HG03064 (cell line): ENCODE measurements around the gene GFOD1.

Experiments
- ATAC-seq: cut with Tn5 transposase; IDR thresholded peaks from one replicate; pipeline ENCODE4 v1.9.1; 2021; ENCODE audit warnings: low read depth; ENCODE audit not compliant: unreplicated experiment

GFOD1 gene

DNA sequence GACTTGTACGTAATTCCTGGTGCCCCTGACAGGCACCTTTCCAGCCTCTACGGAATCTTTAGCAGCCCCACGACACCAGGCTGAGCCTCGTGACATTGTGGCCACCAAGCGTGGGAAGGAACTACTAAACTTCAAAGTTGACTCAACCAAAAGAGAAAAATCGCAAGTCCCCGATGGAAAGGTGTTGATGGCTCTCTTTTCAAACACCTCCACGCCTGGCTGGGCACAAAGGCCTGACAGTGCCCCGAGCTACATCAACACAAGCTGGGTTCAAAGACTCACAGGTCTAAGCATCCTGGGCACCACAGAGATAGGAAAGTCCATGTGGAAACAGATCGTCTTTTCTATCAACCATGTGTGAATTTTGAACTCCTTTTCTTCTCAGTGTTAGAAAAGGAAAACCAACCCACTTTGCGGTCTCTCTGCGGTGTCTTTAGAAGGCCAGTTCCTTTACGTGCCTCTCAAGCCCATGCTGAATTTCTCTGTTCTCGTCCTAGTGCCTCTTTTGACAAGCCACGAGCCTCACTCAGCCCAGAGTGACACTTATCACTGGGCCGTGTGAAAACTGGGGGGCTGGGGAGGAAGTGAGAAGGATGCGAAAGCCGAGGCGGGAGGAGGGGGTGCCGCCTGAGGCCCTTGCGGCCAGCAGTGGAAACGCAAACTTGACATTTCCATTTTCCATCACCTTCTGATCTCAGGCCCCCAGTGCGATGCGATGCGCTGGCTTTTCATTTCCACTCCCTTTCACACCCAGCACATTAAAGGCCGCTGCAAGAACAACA lies 59.4 kb downstream of the GFOD1 start:
- ATAC-seq, result peak; percentile 59

DNA sequence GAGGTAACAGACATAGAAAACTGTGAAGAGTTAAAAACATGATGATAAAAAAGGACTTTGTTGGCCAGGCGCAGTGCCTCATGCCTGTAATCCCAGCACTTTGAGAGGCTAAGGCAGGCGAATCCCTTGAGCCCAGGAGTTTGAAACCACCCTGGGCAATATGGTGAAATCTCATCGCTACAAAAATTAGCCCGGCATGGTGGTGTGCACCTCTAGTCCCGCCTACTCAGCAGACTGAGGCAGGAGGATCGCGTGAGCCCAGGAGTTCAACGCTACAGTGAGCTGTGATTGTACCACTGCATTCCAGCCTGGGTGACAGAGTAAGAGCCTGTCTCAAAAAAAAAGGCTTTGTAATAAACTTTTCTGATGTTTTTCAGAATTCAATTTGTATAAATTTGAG lies 60.1 kb downstream of the GFOD1 start:
- ATAC-seq, result peak; percentile 19

DNA sequence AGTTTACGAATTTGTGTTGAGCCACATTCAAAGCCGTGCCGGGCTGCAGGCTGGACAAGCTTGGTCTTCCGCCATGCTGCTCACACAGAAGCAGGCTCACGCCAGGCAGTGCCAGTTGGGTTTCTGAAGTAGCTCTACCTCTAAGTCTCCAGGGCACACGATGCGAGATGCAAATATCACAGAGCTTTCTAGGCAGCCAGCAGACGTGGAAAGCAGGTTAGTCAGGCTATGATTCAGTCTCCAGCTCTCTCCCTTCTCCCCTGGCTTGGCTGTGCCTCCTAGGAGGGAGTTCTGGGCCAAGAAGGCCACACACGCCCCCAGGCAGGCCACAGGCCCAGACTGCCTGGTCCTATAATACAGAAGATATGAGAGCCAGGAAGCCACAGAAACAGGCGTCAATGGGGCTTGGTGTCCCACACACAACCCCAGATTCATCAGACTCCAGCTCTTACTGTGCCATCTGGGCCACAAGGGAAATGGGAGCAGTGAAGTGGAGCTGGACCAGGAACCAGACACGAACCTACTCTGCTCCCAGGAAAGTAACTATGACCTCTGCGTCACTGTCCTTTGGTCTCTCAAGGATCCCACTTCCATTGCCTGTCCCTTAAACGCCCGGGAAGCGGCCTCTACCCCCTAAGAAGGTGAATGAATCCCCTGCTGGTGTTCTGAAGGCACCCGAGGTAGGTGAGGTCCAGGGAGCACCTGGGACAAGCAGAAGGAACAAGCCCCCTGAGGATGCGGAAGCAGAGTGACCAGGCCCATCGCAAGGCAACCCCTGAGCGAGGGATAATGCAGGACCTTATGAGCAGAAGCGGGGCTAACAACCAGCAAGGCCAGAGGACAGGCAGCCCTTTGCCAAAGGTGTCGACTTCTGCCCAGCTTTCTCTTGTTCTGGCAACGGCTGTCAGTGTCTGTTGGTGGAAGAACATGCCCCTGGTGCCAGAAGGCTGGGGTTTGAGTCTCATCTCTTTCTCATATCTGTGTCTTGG lies 61.2 kb downstream of the GFOD1 start:
- ATAC-seq, result no peak

DNA sequence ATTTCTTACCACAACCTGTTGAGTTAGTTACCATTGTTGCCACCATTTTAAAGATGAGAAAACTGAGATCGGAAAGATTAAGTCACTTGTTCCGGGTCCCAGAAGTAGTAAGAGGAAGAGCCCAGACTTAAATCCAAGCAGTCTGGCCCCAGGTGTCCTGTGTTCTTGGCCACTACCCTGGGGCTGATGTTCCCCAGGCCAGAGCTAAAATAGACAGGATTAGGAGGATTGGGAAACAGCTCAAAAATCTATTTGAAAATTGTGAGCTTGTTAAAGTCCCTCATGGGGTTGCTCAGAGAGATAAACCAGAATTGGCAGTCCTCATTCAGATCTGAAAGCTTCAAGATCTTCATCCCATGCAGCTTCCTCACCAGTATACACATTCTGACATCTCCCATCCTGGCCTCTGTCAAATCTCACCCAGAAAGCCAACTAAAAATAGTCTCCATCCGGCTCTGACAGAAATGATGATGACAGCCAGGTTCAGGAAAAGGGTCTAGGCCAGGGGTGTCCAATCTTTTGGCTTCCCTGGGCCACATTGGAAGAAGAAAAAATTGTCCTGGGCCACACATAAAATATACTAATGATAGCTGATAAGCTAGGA lies 62.0 kb downstream of the GFOD1 start:
- ATAC-seq, result no peak

DNA sequence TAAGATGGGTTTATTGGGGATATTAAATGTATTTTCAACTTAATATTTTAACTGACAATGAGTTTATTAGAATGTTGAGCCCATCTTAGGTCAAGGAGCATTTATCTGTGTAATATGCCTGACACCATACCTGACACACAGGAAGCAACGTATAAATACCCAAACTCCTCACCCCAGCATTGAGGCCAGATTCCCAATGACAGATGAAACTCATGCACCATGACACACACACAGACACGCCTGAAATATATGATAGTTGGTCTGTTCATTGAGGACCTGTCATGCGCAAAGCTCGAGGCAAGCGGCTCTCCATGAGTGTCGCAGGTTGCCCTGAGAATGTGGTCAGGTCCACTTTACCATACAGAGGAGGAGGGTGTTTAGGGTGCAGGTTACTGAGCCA lies 64.1 kb downstream of the GFOD1 start:
- no peak for ATAC-seq

DNA sequence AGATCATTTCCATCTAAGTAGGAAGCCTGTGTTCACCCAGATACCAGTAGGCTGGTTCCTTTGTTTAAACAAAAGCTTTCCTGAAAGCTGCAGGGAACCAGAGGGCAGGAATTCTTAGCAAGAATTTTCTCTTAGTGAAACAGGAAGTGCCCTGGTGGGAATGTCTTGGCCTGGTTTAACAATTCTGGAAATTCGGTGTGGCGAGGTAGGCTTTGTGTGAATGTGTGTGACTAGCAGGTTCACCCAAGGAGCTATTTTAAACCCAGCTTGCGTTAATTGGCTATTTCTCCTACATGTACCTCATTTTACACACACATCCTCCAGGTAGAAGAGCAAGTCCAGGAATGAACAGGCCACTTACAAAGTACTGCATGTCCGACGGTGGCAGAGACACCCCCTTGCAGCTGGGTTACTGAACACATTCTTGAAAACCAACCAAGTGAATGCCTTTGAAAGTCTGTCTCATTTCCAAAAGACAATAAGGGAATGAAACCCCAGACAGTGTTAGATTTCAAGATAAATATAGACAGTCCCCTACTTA lies 64.6 kb downstream of the GFOD1 start:
- no peak for ATAC-seq

DNA sequence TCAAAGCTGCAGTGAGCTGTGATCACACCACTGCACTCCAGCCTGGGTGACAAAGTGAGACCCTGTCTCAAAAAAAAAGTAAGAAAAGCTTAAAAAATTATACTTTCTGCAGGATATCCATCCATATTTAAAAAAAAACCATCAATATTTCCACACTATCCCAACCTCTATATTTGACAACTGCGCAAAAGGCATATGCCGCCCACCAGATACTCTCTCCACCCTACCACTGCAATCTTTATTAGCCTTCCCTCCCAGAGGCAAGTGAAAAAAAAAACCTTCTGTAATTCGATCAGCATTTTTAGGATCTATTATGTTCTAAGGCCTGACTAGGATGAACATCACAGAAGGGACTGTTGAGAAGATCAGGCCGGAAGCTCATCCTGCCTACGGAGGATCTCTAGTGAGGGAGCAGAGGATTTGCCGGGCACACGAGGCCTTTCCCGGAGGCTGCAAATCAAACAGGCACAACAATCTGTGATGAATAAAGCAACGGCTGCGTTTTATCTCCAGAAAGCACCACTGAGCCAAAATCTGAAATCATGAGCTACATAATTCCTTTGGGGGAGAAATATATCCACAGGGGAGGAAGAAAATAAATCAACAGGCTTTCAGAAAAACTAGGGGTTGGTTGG lies 65.9 kb downstream of the GFOD1 start:
- no peak for ATAC-seq

DNA sequence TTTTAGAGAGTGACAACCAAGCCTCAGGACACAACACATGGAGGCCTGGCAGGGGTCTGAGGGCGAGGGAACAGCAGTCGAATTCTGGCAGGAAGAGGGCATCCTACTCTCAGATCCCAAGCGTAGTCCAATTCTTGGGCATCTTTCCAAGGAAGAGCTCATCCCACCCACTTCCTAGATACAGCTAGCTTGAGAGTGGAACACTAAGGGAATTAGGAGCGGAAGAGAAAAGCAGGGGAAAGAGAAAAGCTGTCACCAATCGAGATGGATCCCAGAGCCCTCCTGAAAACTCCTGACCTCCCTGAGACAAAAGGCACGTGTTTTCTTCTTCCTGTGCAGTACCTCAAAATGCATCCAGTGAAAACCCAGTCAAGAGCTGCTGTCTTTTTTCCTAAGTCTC lies 67.1 kb downstream of the GFOD1 start:
- ATAC-seq, result no peak

DNA sequence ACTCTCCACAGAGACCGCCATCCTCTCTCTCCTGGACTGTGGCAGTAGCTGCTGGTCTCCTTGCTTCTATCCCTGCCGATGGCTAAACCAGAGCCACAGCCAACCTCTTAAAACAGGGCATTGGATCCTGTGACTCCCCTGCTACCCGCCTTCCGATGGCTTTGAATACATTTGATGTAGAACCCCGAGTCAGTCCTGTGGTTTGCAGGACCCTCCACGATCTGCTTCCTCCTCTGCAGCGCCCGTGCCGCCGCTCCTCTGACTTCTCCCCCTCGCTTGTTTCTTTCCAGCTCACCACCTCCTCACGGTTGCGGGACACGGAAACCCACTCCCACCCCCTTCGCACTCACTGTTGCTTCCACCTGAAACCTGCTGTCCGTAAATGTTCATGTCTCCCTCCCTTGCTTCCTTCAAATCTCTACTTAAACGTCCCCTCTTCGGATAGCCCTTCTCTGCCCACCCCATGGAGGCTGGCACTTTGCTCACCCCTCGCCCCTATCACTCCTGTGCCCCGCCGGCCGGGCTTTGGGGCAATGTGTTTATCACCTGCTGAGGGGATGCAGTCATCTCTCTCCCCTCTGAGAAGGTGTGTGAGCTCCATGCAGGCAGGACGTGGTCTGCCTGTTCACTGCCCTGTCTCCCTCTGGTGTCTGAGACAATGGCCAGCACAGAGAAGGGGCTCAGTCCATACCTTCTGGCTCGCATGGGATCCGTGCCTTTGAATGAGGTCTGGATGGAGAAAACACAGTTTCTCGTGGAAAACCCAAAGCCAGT lies 67.8 kb downstream of the GFOD1 start:
- ATAC-seq, result no peak

DNA sequence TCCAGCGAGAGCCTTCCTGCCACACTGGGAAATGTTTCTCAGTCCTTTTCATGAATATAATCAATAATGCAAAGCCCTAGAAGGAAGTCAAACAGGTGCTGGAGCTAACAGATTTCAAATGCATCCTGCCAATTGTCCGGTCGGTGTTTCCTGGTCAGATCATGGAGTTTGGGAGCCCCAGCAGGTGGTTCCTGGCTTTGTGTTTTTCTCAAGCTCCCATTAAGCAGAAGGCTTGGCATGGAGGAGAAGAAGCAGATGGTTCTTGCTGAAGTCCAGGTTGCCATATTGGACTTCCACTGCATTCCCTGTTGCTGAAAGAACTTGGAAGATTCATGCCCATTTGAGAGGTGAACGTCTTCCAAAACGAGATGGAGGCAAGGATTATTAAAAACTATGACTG lies 68.6 kb downstream of the GFOD1 start:
- ATAC-seq, result no peak

DNA sequence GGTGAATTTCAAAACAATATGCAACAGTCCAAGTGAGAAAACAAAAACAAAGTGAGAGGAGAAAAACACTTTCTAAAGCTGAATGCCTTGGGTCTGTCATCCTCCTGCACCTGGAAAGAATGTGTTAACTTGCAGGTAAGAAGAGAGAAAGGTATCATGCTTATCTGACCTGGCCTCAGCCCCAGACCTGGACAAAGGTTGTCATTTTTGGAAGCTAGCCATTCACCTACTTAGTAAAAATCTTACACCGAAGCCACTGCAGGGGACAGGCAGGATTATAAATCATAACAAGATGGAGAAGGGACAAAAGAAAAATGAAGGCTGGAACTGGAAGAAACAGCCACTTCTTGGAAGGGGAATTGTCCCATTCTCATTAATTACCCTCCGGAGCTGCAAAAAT lies 69.4 kb downstream of the GFOD1 start:
- no peak for ATAC-seq

DNA sequence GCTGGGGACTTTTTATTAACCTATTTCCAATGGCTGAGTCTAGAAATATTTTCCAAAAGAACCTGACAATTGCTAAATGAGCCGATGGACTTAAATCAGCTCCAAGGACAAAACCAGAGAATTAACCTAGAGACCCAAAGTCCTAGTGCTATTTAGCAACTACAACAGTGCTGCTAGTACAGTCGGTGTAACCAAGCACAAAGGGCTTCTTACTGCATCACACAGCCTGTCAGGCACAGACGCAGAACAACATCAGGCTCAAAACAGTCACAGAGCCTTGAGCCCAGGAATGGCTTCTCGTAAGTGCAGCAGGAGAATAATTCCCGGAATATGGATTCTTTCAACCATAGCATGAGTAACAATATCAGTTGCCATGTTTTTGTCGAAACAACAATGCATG lies 70.0 kb downstream of the GFOD1 start:
- no peak for ATAC-seq

DNA sequence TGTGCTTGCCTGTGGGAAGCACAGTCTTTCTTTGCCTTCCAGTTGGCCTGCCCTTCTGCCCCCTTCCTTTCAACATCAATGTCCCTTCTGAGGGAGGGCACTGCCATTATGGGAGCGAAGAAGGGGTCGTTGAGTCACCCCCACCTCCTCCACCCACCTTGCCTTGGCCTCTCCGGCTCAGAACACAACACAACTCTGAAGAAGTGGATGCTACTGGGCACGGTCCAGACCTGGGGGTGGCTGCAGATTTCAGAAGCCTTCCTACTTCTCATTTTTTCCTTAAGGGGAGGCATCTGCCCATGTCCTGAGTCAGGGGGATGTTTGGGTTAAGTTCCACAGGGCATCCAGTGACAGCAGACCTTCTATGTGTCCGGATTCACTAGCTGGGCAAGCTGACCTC lies 72.1 kb downstream of the GFOD1 start:
- ATAC-seq, result no peak

DNA sequence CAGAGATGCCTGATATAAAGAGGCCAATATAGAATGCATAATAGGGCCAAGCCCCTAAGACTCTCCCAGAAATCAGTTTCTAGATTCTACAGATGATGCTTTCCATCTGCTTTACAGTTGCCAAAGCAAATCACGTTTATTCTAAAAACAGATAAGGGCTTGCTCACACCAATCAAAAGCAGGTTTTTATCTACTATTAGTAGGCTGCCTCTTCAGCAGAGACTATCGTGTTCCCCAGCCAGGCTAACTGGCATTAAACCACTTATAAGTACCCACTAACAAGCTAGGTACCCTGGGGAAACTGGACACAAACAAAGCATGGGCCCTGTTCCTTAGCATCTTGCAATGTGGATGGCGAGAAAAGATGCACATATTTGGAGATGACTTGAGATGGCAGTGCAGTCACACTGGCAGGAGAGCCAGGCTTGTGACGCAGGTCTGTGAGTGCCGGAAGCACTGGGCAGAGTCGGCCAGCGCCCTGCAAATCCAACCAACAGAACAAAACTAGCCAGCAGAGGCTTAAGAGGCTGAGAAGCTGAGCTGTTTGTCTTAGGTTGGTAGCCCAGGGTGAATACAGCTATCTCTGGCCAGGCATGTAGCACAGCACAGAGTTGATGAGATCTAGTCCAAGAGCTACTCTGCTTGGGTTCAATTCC lies 73.4 kb downstream of the GFOD1 start:
- no peak for ATAC-seq

DNA sequence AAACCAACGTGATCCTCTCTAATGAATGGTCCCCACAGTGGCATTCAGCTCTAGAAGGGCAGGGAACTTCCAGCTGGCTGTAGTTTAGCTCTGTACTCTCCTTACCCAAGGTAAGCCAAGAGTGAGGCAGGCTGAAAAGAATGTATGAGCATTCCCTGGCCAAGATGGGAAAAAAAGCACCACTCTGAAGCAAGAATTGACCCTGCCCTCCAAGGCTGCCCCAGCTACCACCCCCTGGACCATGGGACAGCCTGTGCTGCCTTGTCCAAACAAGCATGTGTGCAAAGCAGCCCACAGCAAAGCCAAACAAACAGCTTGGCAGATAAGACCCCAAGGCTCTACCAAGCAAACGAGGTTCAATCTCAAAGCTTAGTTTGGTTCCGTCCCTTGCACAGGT lies 73.9 kb downstream of the GFOD1 start:
- ATAC-seq, result no peak

DNA sequence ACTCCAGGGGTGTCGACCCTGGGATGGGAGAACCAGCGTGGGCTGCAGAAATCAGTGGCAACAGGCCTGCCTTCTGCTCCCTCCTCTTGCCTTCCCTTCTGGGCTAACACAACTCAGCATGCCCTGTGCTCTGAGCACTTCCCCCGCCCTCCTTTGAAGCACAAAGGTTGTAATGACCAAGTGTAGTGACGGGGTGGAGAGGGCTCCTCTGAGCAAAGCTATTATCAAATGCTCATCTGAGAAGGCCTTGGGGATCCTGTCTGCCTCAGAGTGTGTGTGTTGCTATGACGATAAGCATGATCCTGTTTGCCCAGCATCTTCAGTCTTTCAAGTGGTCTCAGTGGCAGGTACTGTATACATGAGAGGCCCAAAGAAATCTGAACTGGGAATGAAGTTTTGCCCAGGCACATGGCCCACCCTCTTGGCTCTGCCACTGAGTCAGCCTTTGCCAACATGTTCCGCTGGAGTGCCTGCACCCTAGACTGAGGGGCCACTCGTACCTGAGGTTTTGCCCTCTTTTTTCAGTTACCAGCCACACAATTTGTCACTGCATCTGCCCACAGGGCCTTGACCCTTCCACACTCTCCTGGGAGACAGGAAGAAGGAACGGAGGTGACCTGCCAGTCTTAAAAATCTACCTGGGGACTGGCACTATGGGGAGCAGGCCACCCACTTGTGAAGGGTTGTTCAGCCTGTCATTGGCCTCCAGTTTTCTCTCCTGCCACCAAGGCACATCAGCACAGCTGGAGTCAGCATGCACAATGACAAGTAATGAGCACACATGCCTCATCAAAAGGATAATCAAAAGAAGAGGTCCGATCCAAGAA lies 74.5 kb downstream of the GFOD1 start:
- ATAC-seq, result no peak

DNA sequence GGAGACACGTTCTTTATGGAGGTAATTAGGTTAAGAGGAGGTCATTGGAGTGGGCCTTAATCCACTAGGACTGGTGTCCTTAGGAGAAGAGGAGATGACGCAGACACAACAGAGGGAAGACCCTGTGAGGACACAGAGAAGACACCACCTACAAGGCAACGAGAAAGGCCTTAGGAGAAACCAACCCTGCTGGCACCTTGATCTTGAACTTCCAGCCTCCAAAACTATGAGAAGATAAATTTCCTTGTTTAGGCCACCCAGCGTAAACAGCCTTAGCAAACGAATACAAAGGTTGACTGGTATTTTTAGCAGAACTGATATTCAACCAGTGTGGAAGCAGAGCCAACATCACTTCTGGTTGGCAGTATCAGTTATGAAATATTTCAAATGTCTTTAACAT lies 75.2 kb downstream of the GFOD1 start:
- no peak for ATAC-seq

DNA sequence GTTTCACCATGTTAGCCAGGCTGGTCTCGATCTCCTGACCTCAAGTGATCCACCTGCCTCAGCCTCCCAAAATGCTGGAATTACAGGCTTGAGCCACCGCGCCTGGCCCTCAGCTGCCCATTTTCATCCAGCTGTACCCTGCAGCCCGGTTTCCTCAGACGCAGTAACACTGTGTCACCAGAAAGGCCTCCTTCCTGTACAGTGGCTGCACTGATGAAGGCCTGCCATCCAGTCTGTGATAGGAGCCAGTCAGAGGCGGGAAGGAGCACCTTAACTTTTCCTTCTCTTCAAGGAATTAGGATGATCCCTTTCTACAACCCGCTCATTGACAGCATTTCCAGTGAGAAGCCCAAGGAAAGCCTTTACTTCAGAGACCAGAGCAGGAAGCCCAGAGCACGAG lies 75.9 kb downstream of the GFOD1 start:
- ATAC-seq, result no peak
